OCI-LY3 (cell line): ENCODE data around the gene MPC1L.

Source experiments
- H2AFZ ChIP-seq: fragments of 200-600, 300-600 bp; shearing (Covaris generic); 2 replicates; pipeline ENCODE4 v1.6.0; 2014; ENCODE audit warnings: antibody characterized with exemption, low read depth, low read length
- H3K27ac ChIP-seq: fragments of 200-600, 300-600 bp; sonication (generic); 2 replicates; pipeline ENCODE4 v1.5.1; 2014; ENCODE audit warnings: mild to moderate bottlenecking, low read length, moderate library complexity, mixed read lengths
- H3K27me3 ChIP-seq: fragments of 200-600, 300-600 bp; sonication (generic); 2 replicates; pipeline ENCODE4 v1.6.1; 2014; ENCODE audit warnings: low read depth, low read length, mixed read lengths
- H3K36me3 ChIP-seq: fragments of 200-600, 300-600 bp; sonication (generic); replicated peaks from 2 replicates; pipeline ENCODE3; 2014; ENCODE audit warnings: low read depth, low read length, mixed read lengths
- H3K4me1 ChIP-seq: fragments of 300-600, 200-600 bp; sonication (generic); 2 replicates; pipeline ENCODE4 v1.6.1; 2014; ENCODE audit warnings: low read length, mixed read lengths
- H3K4me2 ChIP-seq: fragments of 200-600, 300-600 bp; sonication (generic); 2 replicates; pipeline ENCODE4 v1.6.1; 2014; ENCODE audit warnings: low read length, mixed read lengths
- H3K4me3 ChIP-seq: fragments of 300-600, 200-600 bp; sonication (generic); 2 replicates; pipeline ENCODE4 v1.5.1; 2014; ENCODE audit warnings: antibody characterized with exemption, mild to moderate bottlenecking, low read length, moderate library complexity
- H3K79me2 ChIP-seq: fragments of 300-600, 200-600 bp; shearing (Covaris generic); 2 replicates; pipeline ENCODE4 v1.6.1; 2014; ENCODE audit warnings: mild to moderate bottlenecking, low read length, mixed read lengths
- H3K9ac ChIP-seq: fragments of 300-600, 200-600 bp; shearing (Covaris generic); 2 replicates; pipeline ENCODE4 v1.6.0; 2014; ENCODE audit warnings: mild to moderate bottlenecking, low read length, moderate library complexity
- H3K9me3 ChIP-seq: fragments of 200-600, 300-600 bp; shearing (Covaris generic); 2 replicates; pipeline ENCODE4 v1.6.1; 2014; ENCODE audit warnings: low read length, mixed read lengths; ENCODE audit not compliant: insufficient read depth
- H4K20me1 ChIP-seq: fragments of 200-600, 300-600 bp; sonication (generic); 2 replicates; pipeline ENCODE4 v1.6.1; 2016; ENCODE audit warnings: low read length, mixed read lengths; ENCODE audit not compliant: insufficient read depth
- EZH2phosphoT487 ChIP-seq: fragments of 200-600 bp; shearing (Covaris generic); IDR thresholded peaks from 2 replicates; pipeline ENCODE4 v1.6.1; 2018; ENCODE audit warnings: antibody characterized with exemption, mixed run types, low read depth
- TF ChIP-seq, protein P1 (sequence below): fragments of 200-600, 300-600 bp; sonication (generic); IDR thresholded peaks from 2 replicates; pipeline ENCODE4 v1.5.1; 2014; ENCODE audit warnings: antibody characterized with exemption, low read length, low read depth

MPC1L gene

GRCh38 chrX:40632199-40632598 lies 9.0 kb downstream of the MPC1L start:
- Histone ChIP-seq H3K79me2 (no peaks in the 10 kb centered on the region), H3K27ac (no peak overlapping the region), H2AFZ (no peak overlapping the region), H3K9me3 (no peaks in the 10 kb centered on the region), H3K36me3 (peaks cover 67% of the 10 kb centered on the region), H3K4me3 (no peak overlapping the region), H3K9ac (no peak overlapping the region), H4K20me1 (0 out of 2 replicates have a peak, but pooled peaks cover 13% of the 10 kb centered on the region), H3K4me2 (no peak overlapping the region), H3K4me1 (peaks cover 19% of the 10 kb centered on the region), H3K27me3 (no peaks in the 10 kb centered on the region)
- TF ChIP-seq EZH2phosphoT487, result no peak
- TF ChIP-seq, protein P1, sequence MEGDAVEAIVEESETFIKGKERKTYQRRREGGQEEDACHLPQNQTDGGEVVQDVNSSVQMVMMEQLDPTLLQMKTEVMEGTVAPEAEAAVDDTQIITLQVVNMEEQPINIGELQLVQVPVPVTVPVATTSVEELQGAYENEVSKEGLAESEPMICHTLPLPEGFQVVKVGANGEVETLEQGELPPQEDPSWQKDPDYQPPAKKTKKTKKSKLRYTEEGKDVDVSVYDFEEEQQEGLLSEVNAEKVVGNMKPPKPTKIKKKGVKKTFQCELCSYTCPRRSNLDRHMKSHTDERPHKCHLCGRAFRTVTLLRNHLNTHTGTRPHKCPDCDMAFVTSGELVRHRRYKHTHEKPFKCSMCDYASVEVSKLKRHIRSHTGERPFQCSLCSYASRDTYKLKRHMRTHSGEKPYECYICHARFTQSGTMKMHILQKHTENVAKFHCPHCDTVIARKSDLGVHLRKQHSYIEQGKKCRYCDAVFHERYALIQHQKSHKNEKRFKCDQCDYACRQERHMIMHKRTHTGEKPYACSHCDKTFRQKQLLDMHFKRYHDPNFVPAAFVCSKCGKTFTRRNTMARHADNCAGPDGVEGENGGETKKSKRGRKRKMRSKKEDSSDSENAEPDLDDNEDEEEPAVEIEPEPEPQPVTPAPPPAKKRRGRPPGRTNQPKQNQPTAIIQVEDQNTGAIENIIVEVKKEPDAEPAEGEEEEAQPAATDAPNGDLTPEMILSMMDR, result no peak

DNA sequence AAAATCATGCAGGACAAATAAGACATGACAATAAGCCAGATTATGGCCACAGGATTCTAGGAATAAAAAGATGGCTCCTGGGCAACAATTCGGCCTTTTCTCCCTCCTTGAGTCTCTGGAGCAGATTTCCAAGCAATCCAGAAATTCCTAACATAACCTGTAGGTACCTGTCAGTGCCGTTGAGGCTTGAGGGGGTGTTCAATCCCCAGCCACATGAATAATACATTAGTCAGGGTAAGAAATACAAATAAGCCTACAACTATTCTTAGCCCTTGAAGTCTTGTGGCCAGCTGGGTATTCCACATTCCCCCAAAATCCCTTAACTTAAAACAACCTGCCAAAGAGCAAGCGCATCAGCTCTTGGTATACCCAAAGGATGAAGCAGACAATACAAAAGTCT lies 14.5 kb downstream of the MPC1L start:
- Histone ChIP-seq H3K4me1 (peaks cover 16% of the 10 kb centered on the region), H3K4me3 (no peak overlapping the region), H2AFZ (no peak overlapping the region), H3K27me3 (no peaks in the 10 kb centered on the region), H3K79me2 (peaks cover 31% of the 10 kb centered on the region), H3K4me2 (no peak overlapping the region), H3K27ac (no peak overlapping the region), H3K9ac (no peak overlapping the region), H4K20me1 (peaks cover 32% of the 10 kb centered on the region), H3K9me3 (no peaks in the 10 kb centered on the region), H3K36me3 (peaks cover 54% of the 10 kb centered on the region)
- TF ChIP-seq, protein P1, result no peak
- no peak for TF ChIP-seq EZH2phosphoT487

DNA sequence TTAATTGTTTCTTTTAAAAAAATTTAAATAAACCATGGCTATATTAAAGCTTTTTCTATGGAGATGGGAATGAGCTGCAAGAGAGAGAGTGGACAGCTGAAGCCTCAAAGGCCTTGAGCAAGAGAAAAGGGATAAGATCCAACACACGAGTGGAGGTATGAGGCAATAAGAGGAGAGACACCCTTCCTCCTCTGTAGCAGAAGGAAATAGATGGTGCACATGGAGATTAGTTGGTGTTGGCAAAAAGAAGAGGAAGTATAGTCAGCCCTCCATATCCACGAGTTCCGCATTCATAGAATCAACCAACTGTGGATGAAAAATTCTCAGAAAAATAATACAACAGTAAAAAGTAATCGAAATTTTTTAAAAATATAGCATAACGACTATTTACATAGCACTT lies 20.9 kb downstream of the MPC1L start:
- Histone ChIP-seq H3K79me2 (peaks cover 76% of the 10 kb centered on the region), H4K20me1 (peaks cover 35% of the 10 kb centered on the region), H3K36me3 (peaks cover 21% of the 10 kb centered on the region), H3K4me3 (peak overlapping the region; percentile 79), H3K4me2 (peak overlapping the region; percentile 94), H3K4me1 (peaks cover 38% of the 10 kb centered on the region), H2AFZ (no peak overlapping the region), H3K27me3 (no peaks in the 10 kb centered on the region), H3K9ac (peak overlapping the region; percentile 64), H3K9me3 (no peaks in the 10 kb centered on the region), H3K27ac (peak overlapping the region; percentile 94)
- TF ChIP-seq, protein P1, result no peak
- TF ChIP-seq EZH2phosphoT487, result no peak

DNA sequence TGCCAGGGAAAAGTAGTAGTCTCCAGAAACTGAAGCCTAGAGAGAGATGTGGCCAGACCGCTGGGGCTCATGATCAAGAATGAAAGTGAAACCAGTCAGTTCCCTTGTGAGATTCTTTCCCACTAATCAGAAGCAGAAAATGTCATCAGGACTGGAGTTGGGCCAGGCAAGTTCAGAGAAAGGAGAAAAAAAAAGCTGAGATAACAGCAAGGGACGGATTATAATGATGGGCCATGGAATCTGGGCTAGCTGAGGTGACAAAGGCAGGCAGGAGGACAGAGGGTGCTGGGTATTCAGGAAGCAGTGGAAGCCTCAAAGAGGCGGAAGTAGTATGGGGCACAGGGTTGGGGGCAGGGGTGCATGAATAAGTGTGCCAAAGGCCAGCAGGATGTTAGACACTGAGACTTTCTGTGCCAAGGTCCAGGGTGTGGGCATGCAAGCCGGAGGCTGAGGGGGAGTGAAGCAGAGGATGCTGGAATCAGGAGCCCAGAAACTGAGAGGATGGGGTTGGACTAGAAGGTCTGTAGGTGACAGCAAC lies 21.7 kb downstream of the MPC1L start:
- Histone ChIP-seq H2AFZ (no peak overlapping the region), H3K36me3 (peaks cover 16% of the 10 kb centered on the region)

More for the DNA sequence above, 21.7 kb downstream of the MPC1L start:
- peaks cover 38% of the 10 kb centered on the region for H3K4me1 ChIP-seq
- H3K4me2 ChIP-seq, result peak overlapping the region; percentile 94
- H3K9ac ChIP-seq, result peak overlapping the region; percentile 64
- peak overlapping the region; percentile 94 for H3K27ac ChIP-seq
- H3K9me3 ChIP-seq, result no peaks in the 10 kb centered on the region
- TF ChIP-seq, protein P1, result no peak
- no peak for TF ChIP-seq EZH2phosphoT487
- H4K20me1 ChIP-seq, result peaks cover 29% of the 10 kb centered on the region
- H3K4me3 ChIP-seq, result peak overlapping the region; percentile 79
- no peaks in the 10 kb centered on the region for H3K27me3 ChIP-seq
- peaks cover 70% of the 10 kb centered on the region for H3K79me2 ChIP-seq
